ENCODE measurements around the gene NEK5. TPM values are rescaled to one million over a fixed set of nuclear protein-coding genes. Genes with fewer than 3 reads are reported as not detected.

The NEK5 gene
- total and polyA plus RNA-seq, 2 experiments from 2014 or later = 0.73 to 1.3 TPM

DNA sequence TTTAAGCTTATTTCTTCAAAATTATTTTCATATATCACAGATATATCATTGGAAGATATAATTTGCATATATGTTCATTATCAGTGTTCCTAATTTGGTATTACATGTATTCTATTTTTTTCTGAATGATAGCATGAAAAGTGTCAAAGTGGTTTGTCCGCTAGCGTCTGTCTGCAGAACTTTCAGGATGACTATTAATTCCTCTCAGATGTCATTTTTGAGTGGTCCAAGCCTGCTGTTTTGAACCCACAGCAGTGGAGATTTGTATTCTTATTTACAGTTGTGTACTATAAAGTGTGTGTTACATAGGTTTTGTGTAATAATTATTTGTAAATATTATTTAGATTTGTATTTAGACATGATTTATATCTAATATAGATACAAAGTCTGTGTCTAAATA lies 95.8 kb downstream of the NEK5 start:
- H3K36me3 Mint-ChIP-seq (ENCODE audit: low read depth) = peaks cover 31% of the 10 kb centered on the region
- H3K27ac ChIP-seq (ENCODE audit: low read depth) = no peak overlapping the region
- H3K4me2 ChIP-seq = no peak overlapping the region
- H3K4me1 Mint-ChIP-seq = no peaks in the 10 kb centered on the region
- no peak for DNase-seq (ENCODE audit: low spot score)
- H3K9me2 ChIP-seq (ENCODE audit: insufficient read depth) = no peaks in the 10 kb centered on the region
- H3K4me1 ChIP-seq (ENCODE audit: insufficient read depth) = no peaks in the 10 kb centered on the region
- no peaks in the 10 kb centered on the region for H3K27me3 ChIP-seq (ENCODE audit: insufficient read depth)
- no peaks in the 10 kb centered on the region for H3F3A ChIP-seq (replicated peaks; ENCODE audit: low read depth)
- H4K20me1 ChIP-seq (replicated peaks; ENCODE audit: insufficient read depth) = no peaks in the 10 kb centered on the region; the same call in 1 of the 2 replicates
- no peak for TF ChIP-seq EZH2phosphoT487 (IDR thresholded peaks at IDR 0.05; ENCODE audit: unreplicated experiment)
- TF ChIP-seq, protein P1, sequence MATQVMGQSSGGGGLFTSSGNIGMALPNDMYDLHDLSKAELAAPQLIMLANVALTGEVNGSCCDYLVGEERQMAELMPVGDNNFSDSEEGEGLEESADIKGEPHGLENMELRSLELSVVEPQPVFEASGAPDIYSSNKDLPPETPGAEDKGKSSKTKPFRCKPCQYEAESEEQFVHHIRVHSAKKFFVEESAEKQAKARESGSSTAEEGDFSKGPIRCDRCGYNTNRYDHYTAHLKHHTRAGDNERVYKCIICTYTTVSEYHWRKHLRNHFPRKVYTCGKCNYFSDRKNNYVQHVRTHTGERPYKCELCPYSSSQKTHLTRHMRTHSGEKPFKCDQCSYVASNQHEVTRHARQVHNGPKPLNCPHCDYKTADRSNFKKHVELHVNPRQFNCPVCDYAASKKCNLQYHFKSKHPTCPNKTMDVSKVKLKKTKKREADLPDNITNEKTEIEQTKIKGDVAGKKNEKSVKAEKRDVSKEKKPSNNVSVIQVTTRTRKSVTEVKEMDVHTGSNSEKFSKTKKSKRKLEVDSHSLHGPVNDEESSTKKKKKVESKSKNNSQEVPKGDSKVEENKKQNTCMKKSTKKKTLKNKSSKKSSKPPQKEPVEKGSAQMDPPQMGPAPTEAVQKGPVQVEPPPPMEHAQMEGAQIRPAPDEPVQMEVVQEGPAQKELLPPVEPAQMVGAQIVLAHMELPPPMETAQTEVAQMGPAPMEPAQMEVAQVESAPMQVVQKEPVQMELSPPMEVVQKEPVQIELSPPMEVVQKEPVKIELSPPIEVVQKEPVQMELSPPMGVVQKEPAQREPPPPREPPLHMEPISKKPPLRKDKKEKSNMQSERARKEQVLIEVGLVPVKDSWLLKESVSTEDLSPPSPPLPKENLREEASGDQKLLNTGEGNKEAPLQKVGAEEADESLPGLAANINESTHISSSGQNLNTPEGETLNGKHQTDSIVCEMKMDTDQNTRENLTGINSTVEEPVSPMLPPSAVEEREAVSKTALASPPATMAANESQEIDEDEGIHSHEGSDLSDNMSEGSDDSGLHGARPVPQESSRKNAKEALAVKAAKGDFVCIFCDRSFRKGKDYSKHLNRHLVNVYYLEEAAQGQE (IDR thresholded peaks at IDR 0.05; ENCODE audit: unreplicated experiment) = no peak
- no peak for TF ChIP-seq CREB1 (CRISPR knock-in tag; IDR thresholded peaks at IDR 0.05; ENCODE audit: low read depth)
- TF ChIP-seq, protein P2, sequence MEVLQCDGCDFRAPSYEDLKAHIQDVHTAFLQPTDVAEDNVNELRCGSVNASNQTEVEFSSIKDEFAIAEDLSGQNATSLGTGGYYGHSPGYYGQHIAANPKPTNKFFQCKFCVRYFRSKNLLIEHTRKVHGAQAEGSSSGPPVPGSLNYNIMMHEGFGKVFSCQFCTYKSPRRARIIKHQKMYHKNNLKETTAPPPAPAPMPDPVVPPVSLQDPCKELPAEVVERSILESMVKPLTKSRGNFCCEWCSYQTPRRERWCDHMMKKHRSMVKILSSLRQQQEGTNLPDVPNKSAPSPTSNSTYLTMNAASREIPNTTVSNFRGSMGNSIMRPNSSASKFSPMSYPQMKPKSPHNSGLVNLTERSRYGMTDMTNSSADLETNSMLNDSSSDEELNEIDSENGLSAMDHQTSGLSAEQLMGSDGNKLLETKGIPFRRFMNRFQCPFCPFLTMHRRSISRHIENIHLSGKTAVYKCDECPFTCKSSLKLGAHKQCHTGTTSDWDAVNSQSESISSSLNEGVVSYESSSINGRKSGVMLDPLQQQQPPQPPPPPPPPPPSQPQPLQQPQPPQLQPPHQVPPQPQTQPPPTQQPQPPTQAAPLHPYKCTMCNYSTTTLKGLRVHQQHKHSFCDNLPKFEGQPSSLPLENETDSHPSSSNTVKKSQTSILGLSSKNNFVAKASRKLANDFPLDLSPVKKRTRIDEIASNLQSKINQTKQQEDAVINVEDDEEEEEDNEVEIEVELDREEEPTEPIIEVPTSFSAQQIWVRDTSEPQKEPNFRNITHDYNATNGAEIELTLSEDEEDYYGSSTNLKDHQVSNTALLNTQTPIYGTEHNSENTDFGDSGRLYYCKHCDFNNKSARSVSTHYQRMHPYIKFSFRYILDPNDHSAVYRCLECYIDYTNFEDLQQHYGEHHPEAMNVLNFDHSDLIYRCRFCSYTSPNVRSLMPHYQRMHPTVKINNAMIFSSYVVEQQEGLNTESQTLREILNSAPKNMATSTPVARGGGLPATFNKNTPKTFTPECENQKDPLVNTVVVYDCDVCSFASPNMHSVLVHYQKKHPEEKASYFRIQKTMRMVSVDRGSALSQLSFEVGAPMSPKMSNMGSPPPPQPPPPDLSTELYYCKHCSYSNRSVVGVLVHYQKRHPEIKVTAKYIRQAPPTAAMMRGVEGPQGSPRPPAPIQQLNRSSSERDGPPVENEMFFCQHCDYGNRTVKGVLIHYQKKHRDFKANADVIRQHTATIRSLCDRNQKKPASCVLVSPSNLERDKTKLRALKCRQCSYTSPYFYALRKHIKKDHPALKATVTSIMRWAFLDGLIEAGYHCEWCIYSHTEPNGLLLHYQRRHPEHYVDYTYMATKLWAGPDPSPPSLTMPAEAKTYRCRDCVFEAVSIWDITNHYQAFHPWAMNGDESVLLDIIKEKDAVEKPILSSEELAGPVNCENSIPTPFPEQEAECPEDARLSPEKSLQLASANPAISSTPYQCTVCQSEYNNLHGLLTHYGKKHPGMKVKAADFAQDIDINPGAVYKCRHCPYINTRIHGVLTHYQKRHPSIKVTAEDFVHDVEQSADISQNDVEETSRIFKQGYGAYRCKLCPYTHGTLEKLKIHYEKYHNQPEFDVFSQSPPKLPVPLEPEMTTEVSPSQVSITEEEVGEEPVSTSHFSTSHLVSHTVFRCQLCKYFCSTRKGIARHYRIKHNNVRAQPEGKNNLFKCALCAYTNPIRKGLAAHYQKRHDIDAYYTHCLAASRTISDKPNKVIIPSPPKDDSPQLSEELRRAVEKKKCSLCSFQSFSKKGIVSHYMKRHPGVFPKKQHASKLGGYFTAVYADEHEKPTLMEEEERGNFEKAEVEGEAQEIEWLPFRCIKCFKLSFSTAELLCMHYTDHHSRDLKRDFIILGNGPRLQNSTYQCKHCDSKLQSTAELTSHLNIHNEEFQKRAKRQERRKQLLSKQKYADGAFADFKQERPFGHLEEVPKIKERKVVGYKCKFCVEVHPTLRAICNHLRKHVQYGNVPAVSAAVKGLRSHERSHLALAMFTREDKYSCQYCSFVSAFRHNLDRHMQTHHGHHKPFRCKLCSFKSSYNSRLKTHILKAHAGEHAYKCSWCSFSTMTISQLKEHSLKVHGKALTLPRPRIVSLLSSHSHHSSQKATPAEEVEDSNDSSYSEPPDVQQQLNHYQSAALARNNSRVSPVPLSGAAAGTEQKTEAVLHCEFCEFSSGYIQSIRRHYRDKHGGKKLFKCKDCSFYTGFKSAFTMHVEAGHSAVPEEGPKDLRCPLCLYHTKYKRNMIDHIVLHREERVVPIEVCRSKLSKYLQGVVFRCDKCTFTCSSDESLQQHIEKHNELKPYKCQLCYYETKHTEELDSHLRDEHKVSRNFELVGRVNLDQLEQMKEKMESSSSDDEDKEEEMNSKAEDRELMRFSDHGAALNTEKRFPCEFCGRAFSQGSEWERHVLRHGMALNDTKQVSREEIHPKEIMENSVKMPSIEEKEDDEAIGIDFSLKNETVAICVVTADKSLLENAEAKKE (CRISPR knock-in tag; IDR thresholded peaks at IDR 0.05) = no peak
- no peak for TF ChIP-seq ZNF114 (CRISPR knock-in tag; IDR thresholded peaks at IDR 0.05)
- no peak for TF ChIP-seq ZNF331 (CRISPR knock-in tag; IDR thresholded peaks at IDR 0.05; ENCODE audit: low read depth)
- TF ChIP-seq JUNB (IDR thresholded peaks at IDR 0.05; ENCODE audit: unreplicated experiment) = no peak
- no peak for TF ChIP-seq EZH2 (IDR thresholded peaks at IDR 0.05; ENCODE audit: low read depth, unreplicated experiment)
- TF ChIP-seq, protein P3, sequence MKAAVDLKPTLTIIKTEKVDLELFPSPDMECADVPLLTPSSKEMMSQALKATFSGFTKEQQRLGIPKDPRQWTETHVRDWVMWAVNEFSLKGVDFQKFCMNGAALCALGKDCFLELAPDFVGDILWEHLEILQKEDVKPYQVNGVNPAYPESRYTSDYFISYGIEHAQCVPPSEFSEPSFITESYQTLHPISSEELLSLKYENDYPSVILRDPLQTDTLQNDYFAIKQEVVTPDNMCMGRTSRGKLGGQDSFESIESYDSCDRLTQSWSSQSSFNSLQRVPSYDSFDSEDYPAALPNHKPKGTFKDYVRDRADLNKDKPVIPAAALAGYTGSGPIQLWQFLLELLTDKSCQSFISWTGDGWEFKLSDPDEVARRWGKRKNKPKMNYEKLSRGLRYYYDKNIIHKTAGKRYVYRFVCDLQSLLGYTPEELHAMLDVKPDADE (IDR thresholded peaks at IDR 0.05) = no peak
- TF ChIP-seq, protein P4, sequence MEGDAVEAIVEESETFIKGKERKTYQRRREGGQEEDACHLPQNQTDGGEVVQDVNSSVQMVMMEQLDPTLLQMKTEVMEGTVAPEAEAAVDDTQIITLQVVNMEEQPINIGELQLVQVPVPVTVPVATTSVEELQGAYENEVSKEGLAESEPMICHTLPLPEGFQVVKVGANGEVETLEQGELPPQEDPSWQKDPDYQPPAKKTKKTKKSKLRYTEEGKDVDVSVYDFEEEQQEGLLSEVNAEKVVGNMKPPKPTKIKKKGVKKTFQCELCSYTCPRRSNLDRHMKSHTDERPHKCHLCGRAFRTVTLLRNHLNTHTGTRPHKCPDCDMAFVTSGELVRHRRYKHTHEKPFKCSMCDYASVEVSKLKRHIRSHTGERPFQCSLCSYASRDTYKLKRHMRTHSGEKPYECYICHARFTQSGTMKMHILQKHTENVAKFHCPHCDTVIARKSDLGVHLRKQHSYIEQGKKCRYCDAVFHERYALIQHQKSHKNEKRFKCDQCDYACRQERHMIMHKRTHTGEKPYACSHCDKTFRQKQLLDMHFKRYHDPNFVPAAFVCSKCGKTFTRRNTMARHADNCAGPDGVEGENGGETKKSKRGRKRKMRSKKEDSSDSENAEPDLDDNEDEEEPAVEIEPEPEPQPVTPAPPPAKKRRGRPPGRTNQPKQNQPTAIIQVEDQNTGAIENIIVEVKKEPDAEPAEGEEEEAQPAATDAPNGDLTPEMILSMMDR (conservative IDR thresholded peaks at IDR 0.05; ENCODE audit: low read depth in 2 of 2) = no peak
- TF ChIP-seq STAT1 (IDR thresholded peaks at IDR 0.05; ENCODE audit: unreplicated experiment) = no peak
- no peak overlapping the region for H3K4me3 Mint-ChIP-seq
- H2AFZ ChIP-seq = no peak overlapping the region
- H3K79me2 ChIP-seq (replicated peaks; ENCODE audit: insufficient read depth) = peaks cover 2% of the 10 kb centered on the region; the same call in 1 of the 2 replicates
- peaks cover 27% of the 10 kb centered on the region; the same call in 2 of the 3 replicates for H3K9me3 Mint-ChIP-seq
- peaks cover 5% of the 10 kb centered on the region for H3K27me3 Mint-ChIP-seq (ENCODE audit: insufficient read depth, low read depth, poor library complexity)
- peaks cover 16% of the 10 kb centered on the region; the same call in 1 of the 2 replicates for H3K36me3 ChIP-seq (ENCODE audit: insufficient read depth)
- H3K4me3 ChIP-seq = no peak overlapping the region
- no peak for ATAC-seq
- H3K27ac Mint-ChIP-seq = no peak overlapping the region

Measured in GM23338 (cell line).